Upper lobe of left lung (tissue), 6 donors: ENCODE results near the gene ZFX. TPM values are rescaled to one million over a fixed set of nuclear protein-coding genes. Genes with fewer than 3 reads are reported as not detected.

ENCODE experiments used
- ATAC-seq, 2 donors: fragments of 200-7000 bp; cut with Tn5 transposase; one replicate each; pipeline ENCODE4 v1.9.1; 2022; ENCODE audit warnings: mild to moderate bottlenecking in 2 of 2, moderate library complexity in 2 of 2; ENCODE audit not compliant: low FRiP score in 2 of 2
- DNase-seq, 2 donors: peaks; one replicate each; pipeline ENCODE4 v3.0.0-alpha.2; 2019 to 2020
- H3K27ac ChIP-seq, 4 donors: fragments of 200-600 bp; sonication (generic); one replicate each; pipeline ENCODE4 v1.5.1; 2016 to 2019
- H3K27me3 ChIP-seq, 4 donors: fragments of 200-600 bp; sonication (generic); one replicate each; pipeline ENCODE4 v1.5.1; 2017 to 2019
- H3K36me3 ChIP-seq, 4 donors: fragments of 200-600 bp; sonication (generic); one replicate each; pipeline ENCODE4 v1.5.1; 2016 to 2019
- H3K4me1 ChIP-seq, 4 donors: fragments of 200-600 bp; sonication (generic); one replicate each; pipeline ENCODE4 v1.5.1; 2018 to 2019
- H3K4me3 ChIP-seq, 4 donors: fragments of 200-600 bp; sonication (generic); one replicate each; pipeline ENCODE4 v1.5.1; 2017 to 2019; ENCODE audit warnings: mild to moderate bottlenecking in 2 of 4, moderate library complexity in 1 of 4
- H3K9me3 ChIP-seq, 4 donors: fragments of 200-600 bp; sonication (generic); one replicate each; pipeline ENCODE4 v1.5.1; 2018 to 2019
- EP300 ChIP-seq, 4 donors: sonication (generic); formaldehyde crosslinking; IDR thresholded peaks; one replicate each; pipeline ENCODE4 v1.5.1; 2017; ENCODE audit warnings: antibody characterized with exemption in 4 of 4, control low read depth in 2 of 4
- POLR2A ChIP-seq, 4 donors: fragments of 450-650 bp; IDR thresholded peaks; one replicate each; pipeline ENCODE4 v1.5.1; 2016 to 2017; ENCODE audit warnings: antibody characterized with exemption in 4 of 4, mild to moderate bottlenecking in 2 of 4
- POLR2AphosphoS5 ChIP-seq, 2 donors: sonication (generic); formaldehyde crosslinking; IDR thresholded peaks; one replicate each; pipeline ENCODE4 v1.5.1; 2017; ENCODE audit warnings: antibody characterized with exemption in 2 of 2
- WGBS, 2 donors: methylation state at CpG; one replicate each; pipeline ENCODE4 v1.1.5; 2017 to 2018; 5-methylcytosine and 5-hydroxymethylcytosine counted together
- small RNA-seq, 4 donors: library from RNA; depleted of rRNA; stranded (forward); fragments of <200 nt; gene quantifications; one replicate each; pipeline ENCODE3, GENCODE V24; 2016
- total RNA-seq, 6 donors: library from RNA; depleted of rRNA in 4 of 6; stranded (reverse); fragments of >200 nt in 4 of 6; gene quantifications; one replicate each; pipeline versions ENCODE4 v1.1.0 to v1.2.1, GENCODE V29; 2016 to 2021
- TF ChIP-seq, protein P1 (sequence below), 6 experiments: fragments of 450-650 bp in 4 of 6; fragments of 200-600 bp in 2 of 6; sonication (generic) in 2 of 6; IDR thresholded peaks; one replicate each; pipeline ENCODE4 v1.5.1; 2016 to 2019; ENCODE audit warnings: antibody characterized with exemption in 6 of 6
- donor health status: DM: no; HTN: no; CAD: no; lungs with moderate emphysema.
- donor health status: DM: no; HTN: yes; CAD: no; lungs with severe emphysema.

The ZFX gene
- total RNA-seq, 6 donors from 2014 or later: 15.7 to 68.6 (median 31.1) TPM

DNA sequence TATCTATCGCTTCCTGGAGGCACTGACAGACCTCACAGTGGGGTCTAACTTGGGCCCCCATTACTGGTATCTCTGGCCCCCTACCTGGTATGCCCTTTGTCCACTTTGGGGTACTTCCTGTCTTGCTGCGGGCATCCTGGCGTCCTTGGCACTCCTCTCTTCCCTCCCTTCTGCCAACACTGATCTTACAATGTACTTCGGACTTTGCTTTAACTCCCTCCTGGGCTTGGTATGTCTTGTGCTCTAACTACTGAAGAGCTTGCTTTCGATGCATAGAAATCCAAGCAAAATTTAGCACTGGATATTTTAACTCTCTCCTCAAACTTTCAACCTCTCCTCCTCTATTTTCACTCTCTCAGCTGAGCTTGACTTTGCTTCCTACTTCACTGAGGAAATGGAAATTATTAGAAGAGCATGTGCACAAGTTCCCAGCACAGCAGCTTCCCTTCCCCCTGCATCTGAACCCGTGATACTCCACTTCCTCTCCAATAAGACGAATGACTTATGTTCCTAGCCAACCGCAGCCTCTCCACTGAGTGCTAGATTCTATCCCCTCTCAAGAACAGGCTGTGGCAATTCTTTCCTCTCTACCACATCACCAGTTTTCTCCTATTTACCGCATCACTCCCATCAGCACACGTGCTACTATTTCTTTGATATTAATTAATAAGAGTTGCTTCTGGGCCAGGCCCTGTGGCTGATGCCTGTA, 111.5 kb downstream of the ZFX start:
- TF ChIP-seq POLR2A (IDR thresholded peaks at IDR 0.05) (no peak), POLR2AphosphoS5 (IDR thresholded peaks at IDR 0.05) (no peak), EP300 (IDR thresholded peaks at IDR 0.05) (no peak)
- TF ChIP-seq, protein P1, sequence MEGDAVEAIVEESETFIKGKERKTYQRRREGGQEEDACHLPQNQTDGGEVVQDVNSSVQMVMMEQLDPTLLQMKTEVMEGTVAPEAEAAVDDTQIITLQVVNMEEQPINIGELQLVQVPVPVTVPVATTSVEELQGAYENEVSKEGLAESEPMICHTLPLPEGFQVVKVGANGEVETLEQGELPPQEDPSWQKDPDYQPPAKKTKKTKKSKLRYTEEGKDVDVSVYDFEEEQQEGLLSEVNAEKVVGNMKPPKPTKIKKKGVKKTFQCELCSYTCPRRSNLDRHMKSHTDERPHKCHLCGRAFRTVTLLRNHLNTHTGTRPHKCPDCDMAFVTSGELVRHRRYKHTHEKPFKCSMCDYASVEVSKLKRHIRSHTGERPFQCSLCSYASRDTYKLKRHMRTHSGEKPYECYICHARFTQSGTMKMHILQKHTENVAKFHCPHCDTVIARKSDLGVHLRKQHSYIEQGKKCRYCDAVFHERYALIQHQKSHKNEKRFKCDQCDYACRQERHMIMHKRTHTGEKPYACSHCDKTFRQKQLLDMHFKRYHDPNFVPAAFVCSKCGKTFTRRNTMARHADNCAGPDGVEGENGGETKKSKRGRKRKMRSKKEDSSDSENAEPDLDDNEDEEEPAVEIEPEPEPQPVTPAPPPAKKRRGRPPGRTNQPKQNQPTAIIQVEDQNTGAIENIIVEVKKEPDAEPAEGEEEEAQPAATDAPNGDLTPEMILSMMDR (IDR thresholded peaks at IDR 0.05): no peak
- Histone ChIP-seq H3K4me1 (no peaks in the 10 kb centered on the region), H3K27me3 (no peaks in the 10 kb centered on the region), H3K27ac (peak overlapping the region in 1 of 4 donors; percentile 58), H3K4me3 (no peak overlapping the region), H3K36me3 (no peaks in the 10 kb centered on the region), H3K9me3 (no peaks in the 10 kb centered on the region)
- DNase-seq (peak in 1 of 2 donors; percentile 51), ATAC-seq (peak in 1 of 2 donors; percentile 72)
- 54 to 56% methylated on average over 10 of the region's 10 CpGs for WGBS, 2 donors

GRCh38 chrX:24262309-24262708, 112.8 kb downstream of the ZFX start:
- DNase-seq (no peak), ATAC-seq (no peak)
- H3K27ac ChIP-seq: no peak overlapping the region
- no peaks in the 10 kb centered on the region for H3K36me3 ChIP-seq
- H3K4me3 ChIP-seq: no peak overlapping the region
- H3K4me1 ChIP-seq: no peaks in the 10 kb centered on the region
- TF ChIP-seq POLR2A (IDR thresholded peaks at IDR 0.05): no peak
- no peak for TF ChIP-seq EP300 (IDR thresholded peaks at IDR 0.05)
- no peak for TF ChIP-seq POLR2AphosphoS5 (IDR thresholded peaks at IDR 0.05)
- H3K9me3 ChIP-seq: no peaks in the 10 kb centered on the region
- H3K27me3 ChIP-seq: no peaks in the 10 kb centered on the region
- WGBS, 2 donors: 85 to 96% methylated on average over 2 to 3 of the region's 3 CpGs

- no peak overlapping the region for H3K27ac ChIP-seq
- WGBS, 2 donors: 73 to 83% methylated on average over 6 of the region's 6 CpGs
- no peak for TF ChIP-seq POLR2AphosphoS5 (IDR thresholded peaks at IDR 0.05)
- no peak for TF ChIP-seq EP300 (IDR thresholded peaks at IDR 0.05)
- TF ChIP-seq POLR2A (IDR thresholded peaks at IDR 0.05): no peak
- TF ChIP-seq, protein P1 (IDR thresholded peaks at IDR 0.05): no peak
- H3K4me1 ChIP-seq: no peaks in the 10 kb centered on the region
- H3K36me3 ChIP-seq: no peaks in the 10 kb centered on the region
- no peaks in the 10 kb centered on the region for H3K9me3 ChIP-seq
- ATAC-seq (no peak), DNase-seq (no peak)
- H3K27me3 ChIP-seq: no peaks in the 10 kb centered on the region
- H3K4me3 ChIP-seq: no peak overlapping the region
These were observed 114.9 kb downstream of the ZFX start for GRCh38 chrX:24264383-24264782.

Small RNA genes lying within 50 kb of the gene (small RNA-seq; reads per million reads assigned to genes)
- gene RF00263: 0 reads per million in 4 donors

Other genes with a start within 250 kb of the ZFX start
- 10 to 100 TPM in 5 of 6 donors, under 1 TPM in 1; 0.89 to 15.0 (median 12.0) TPM for gene APOO, start 241.8 kb upstream of the ZFX start, total RNA-seq
- under 1 TPM in 1 of 6 donors, not detected in 5; 0.11 TPM for gene CXorf58, start 241.7 kb upstream of the ZFX start, total RNA-seq
- gene KLHL15, start 122.5 kb upstream of the ZFX start, total RNA-seq: 10 to 100 TPM in 1 of 6 donors, 1 to 10 TPM in 5; 3.4 to 13.5 (median 5.7) TPM
- gene EIF2S3, start 94.8 kb upstream of the ZFX start, total RNA-seq: 100 to 1,000 TPM in 3 of 6 donors, 10 to 100 TPM in 3; 65.0 to 161 (median 104) TPM
- gene SUPT20HL2, start 164.3 kb downstream of the ZFX start, total RNA-seq: not detected
- not detected for gene SUPT20HL1, start 210.9 kb downstream of the ZFX start, total RNA-seq